Measurements from ENCODE around the gene RAB3C. TPM values are rescaled to one million over a fixed set of nuclear protein-coding genes. Genes with fewer than 3 reads are reported as not detected.

RAB3C gene
- total RNA-seq, 1 experiment from 2014 or later = not detected

DNA sequence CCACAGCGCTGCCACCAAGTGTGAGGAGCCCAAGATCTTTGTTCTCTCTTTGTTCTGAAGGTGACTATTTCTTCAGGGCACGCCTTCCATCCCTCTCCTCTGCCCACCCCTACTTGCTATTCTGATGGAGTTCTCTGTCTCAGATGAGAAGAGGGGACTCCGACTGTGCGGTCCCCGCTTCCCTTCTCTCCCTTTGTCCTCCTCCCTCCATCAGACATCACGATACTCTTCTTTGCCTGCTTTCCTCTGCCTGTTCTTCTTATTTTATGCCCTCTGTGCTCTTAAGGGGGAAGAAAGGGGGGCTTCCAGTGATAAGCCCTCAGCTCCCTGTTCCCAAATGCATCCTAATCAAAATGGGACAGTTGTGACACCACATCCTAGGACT is 307.8 kb downstream of the RAB3C start:
- Histone ChIP-seq H3K27ac (peak overlapping the region; percentile 54), H3K4me3 (no peak overlapping the region), H3K4me1 (replicated peaks) (peaks cover 11% of the 10 kb centered on the region), H3K27me3 (replicated peaks) (no peaks in the 10 kb centered on the region; the same call in 1 of the 2 replicates), H3K36me3 (no peaks in the 10 kb centered on the region), H3K9me3 (replicated peaks) (no peaks in the 10 kb centered on the region)
- DNase-seq (ENCODE audit: low read depth in 1 of 2, low spot score in 2 of 2) = no peak

DNA sequence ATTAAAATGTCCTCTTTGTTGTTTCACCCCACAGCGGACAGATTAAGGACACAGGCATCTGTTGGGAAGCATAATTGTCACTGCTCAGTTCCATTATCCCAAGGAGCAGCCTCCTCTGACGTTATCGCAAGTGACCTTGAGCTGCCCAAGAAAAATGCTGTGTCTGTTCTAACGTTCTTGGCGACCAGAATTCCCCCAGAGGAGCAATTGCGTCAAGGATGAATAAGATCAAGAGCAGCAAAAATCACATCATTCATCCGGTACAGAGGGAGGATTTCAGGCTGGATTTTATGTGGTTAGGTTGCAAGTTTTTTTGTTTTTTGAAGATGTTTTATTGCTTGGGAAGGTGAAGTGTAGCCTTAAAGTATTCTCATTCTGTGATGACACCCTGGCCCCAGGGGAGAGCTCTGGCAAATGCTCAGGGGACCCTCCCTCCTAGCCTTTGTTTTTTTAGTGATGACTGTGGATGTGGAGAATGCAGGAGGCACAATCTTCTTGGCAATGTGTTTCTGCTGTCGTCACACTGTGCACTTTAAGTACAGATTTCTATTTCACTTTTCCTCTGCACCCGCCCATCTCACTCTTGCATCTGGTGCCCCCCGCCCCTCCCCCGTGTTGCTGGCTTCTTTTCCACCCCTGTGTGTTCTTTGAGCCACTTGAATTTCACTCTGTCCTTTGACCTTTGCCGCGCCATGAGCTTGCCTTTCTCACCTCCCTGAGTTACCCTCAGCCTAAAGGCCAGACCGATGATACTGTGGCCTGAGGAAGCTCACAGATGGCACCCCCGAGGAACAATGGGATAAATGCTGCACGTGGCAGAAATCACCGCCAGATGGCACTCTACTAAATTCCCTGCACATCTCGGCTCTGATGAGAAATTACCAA is 308.5 kb downstream of the RAB3C start:
- Histone ChIP-seq H3K36me3 (no peaks in the 10 kb centered on the region), H3K4me1 (replicated peaks) (peaks cover 11% of the 10 kb centered on the region), H3K27ac (peak overlapping the region; percentile 54), H3K4me3 (peak overlapping the region; percentile 24), H3K27me3 (replicated peaks) (no peaks in the 10 kb centered on the region), H3K9me3 (replicated peaks) (no peaks in the 10 kb centered on the region)
- DNase-seq (ENCODE audit: low read depth in 1 of 2, low spot score in 2 of 2) = peak; percentile 71 to 78

DNA sequence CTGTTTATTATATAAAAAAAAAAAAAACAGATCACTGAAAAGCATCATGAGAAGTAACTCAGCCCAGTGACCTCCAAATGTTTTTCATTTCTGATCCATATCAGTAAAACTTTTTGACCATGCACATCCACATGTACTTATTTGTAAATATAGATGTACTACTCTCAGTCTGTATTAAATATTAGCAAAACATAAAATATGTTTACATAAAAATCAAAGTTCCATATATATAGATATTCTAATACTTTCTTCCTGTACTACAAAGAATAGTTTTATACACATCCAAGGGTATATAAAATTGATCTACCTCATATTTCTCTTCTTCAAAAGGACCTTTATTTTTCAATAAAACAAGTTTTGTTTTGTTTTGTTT is 309.1 kb downstream of the RAB3C start:
- DNase-seq (ENCODE audit: low read depth in 1 of 2, low spot score in 2 of 2) = no peak
- Histone ChIP-seq H3K27ac (no peak overlapping the region), H3K27me3 (replicated peaks) (no peaks in the 10 kb centered on the region), H3K9me3 (replicated peaks) (no peaks in the 10 kb centered on the region), H3K36me3 (no peaks in the 10 kb centered on the region), H3K4me1 (replicated peaks) (peaks cover 11% of the 10 kb centered on the region), H3K4me3 (no peak overlapping the region)

DNA sequence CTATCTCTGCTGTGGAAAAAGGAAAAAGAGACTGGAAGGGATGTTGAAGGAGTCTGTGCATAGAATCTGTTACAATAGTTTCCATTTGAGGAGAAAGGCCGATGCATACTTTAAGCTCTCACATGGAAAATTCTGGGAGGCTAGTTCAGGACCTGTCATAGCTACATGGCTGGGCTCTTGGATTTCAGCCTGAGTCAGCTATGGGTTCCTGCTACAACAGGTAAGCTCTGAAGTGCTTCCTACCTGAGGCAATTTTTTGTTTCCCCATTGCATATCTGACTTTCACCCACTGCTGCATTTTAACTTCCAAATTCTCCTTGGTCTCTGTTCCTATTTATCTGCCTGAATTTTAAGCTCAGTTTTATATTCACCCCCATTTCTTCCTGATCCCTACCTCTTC is 310.7 kb downstream of the RAB3C start:
- no peak for DNase-seq (ENCODE audit: low read depth in 1 of 2, low spot score in 2 of 2)
- no peak overlapping the region for H3K4me3 ChIP-seq
- peaks cover 11% of the 10 kb centered on the region for H3K4me1 ChIP-seq (replicated peaks)
- no peaks in the 10 kb centered on the region for H3K36me3 ChIP-seq
- H3K27ac ChIP-seq = no peak overlapping the region
- no peaks in the 10 kb centered on the region for H3K27me3 ChIP-seq (replicated peaks)
- H3K9me3 ChIP-seq (replicated peaks) = no peaks in the 10 kb centered on the region

DNA sequence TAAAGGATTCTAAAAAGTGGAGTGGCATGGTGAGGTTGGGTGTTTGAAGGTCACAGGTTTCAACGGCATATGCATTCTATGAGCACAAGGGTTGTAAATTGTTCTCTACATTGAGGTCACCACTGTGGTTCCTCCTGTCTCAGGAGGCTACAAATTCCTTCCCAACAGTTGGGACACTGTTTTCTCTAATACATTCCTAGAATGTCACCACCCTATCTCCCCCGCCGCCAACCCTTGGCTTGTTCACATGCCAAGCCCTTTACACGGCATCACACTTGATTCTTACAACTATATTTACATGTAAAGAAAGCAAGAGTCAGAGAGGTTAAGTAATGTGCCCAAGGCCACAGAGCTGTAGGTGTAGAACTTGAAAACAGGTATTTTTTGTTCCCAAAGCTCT is 315.1 kb downstream of the RAB3C start:
- Histone ChIP-seq H3K4me3 (no peak overlapping the region), H3K27me3 (replicated peaks) (no peaks in the 10 kb centered on the region), H3K9me3 (replicated peaks) (no peaks in the 10 kb centered on the region), H3K27ac (no peak overlapping the region), H3K36me3 (no peaks in the 10 kb centered on the region), H3K4me1 (replicated peaks) (no peaks in the 10 kb centered on the region)
- DNase-seq (ENCODE audit: low read depth in 1 of 2, low spot score in 2 of 2) = no peak

DNA sequence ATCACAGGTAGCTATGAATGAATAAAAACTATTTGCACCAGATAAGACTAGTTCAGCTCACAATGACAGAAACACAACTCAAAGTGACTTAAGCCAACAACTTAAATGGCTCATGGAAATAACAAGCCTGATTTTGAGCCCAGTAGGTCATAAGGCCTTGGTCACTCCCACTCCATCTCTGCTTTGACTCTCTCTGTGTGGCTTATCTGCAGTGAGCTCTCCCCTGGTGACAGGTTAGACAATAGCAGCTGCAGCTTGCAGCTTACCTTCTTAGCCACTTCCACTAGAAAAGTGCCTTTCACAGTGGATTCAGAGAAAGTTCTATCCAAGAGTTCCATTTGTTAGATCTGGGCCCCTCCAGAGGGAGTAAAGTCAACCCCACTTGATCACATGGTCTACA is 315.7 kb downstream of the RAB3C start:
- H3K36me3 ChIP-seq = no peaks in the 10 kb centered on the region
- no peak overlapping the region for H3K4me3 ChIP-seq
- H3K27ac ChIP-seq = no peak overlapping the region
- DNase-seq (ENCODE audit: low read depth in 1 of 2, low spot score in 2 of 2) = no peak
- H3K9me3 ChIP-seq (replicated peaks) = no peaks in the 10 kb centered on the region
- no peaks in the 10 kb centered on the region for H3K4me1 ChIP-seq (replicated peaks)
- no peaks in the 10 kb centered on the region for H3K27me3 ChIP-seq (replicated peaks)

DNA sequence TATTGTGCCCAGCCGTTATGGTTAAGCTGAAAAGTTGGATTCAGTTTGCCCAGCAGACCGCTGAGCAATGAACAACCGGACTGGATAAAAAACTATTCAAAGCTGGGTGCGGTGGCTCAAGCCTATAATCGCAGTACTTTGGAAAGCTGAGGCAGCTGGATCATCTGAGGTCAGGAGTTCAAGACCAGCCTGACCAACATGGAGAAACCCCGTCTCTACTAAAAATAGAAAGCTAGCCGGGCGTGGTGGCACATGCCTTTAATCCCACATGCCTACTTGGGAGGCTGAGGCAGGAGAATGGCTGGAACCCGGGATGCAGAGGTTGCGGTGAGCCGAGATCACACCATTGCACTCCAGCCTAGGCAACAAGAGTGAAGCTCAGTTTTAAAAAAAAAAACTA is 318.4 kb downstream of the RAB3C start:
- no peak overlapping the region for H3K4me3 ChIP-seq
- DNase-seq (ENCODE audit: low read depth in 1 of 2, low spot score in 2 of 2) = no peak
- no peak overlapping the region for H3K27ac ChIP-seq
- no peaks in the 10 kb centered on the region for H3K4me1 ChIP-seq (replicated peaks)
- H3K27me3 ChIP-seq (replicated peaks) = no peaks in the 10 kb centered on the region
- H3K9me3 ChIP-seq (replicated peaks) = no peaks in the 10 kb centered on the region
- H3K36me3 ChIP-seq = no peaks in the 10 kb centered on the region

DNA sequence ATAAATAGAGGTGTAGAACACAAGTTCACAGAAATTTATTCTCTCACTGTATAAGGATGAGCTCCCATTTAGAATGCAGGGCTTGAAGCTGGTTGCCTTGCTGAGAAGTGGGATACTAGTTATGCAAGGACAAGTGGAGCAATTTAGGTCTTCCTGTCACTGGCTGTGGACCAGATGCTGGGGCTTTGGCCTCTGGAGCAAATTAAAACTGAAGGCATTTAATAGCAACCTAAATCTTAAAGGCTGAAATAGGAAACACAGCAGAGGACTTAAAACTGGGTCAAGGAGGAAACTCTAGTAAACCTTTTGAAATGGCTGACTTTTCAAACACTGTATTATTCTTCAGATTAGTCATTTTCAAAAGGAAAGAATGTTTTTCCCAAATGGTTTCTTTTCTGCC is 319.4 kb downstream of the RAB3C start:
- Histone ChIP-seq H3K27me3 (replicated peaks) (no peaks in the 10 kb centered on the region), H3K4me3 (no peak overlapping the region), H3K9me3 (replicated peaks) (no peaks in the 10 kb centered on the region), H3K36me3 (no peaks in the 10 kb centered on the region), H3K4me1 (replicated peaks) (no peaks in the 10 kb centered on the region), H3K27ac (no peak overlapping the region)
- no peak for DNase-seq (ENCODE audit: low read depth in 1 of 2, low spot score in 2 of 2)

DNA sequence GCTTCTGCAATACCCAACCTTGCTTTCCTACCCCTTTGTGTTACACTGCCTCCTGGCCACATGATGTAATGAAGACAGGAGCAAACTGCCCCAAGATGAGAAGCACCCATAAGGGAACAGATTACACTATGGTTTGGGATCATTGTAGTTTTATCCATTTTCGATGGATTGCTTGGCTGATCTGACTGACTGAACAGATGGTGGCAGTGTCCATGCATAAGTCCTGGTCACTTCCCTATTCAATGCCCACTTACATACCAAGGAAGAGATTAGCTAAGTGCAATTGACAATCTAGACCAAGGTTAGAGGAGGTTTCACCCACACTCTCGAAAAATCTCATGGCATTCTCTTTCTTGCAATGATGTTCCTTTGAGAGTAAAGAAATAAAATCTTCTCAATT is 319.9 kb downstream of the RAB3C start:
- no peak for DNase-seq (ENCODE audit: low read depth in 1 of 2, low spot score in 2 of 2)

DNA sequence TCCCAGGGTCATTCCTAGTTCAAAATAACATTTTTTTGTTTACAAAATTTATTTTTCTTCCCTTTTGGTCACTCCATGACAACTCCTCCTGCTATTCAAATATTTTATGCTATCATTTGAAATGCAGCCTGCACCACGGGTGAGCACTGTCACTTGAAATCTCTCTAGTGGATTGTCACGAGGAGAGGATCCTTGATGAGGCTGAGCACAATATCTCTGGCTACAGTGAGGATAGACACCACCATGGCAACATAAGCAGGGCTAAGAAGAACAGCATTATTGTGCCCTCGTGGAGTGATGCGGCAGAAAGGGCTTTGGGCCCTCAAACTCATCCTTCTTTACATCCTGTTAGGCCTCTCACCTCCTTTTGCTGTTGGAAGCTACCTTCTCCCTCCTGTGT is 321.9 kb downstream of the RAB3C start:
- H3K27me3 ChIP-seq (replicated peaks) = no peaks in the 10 kb centered on the region
- H3K4me1 ChIP-seq (replicated peaks) = no peaks in the 10 kb centered on the region
- no peak overlapping the region for H3K27ac ChIP-seq
- H3K9me3 ChIP-seq (replicated peaks) = no peaks in the 10 kb centered on the region
- no peak for DNase-seq (ENCODE audit: low read depth in 1 of 2, low spot score in 2 of 2)
- no peaks in the 10 kb centered on the region for H3K36me3 ChIP-seq
- H3K4me3 ChIP-seq = no peak overlapping the region

More for the DNA sequence above, 319.9 kb downstream of the RAB3C start:
- no peak overlapping the region for H3K27ac ChIP-seq
- no peaks in the 10 kb centered on the region for H3K27me3 ChIP-seq (replicated peaks)
- no peak overlapping the region for H3K4me3 ChIP-seq
- H3K4me1 ChIP-seq (replicated peaks) = no peaks in the 10 kb centered on the region
- no peaks in the 10 kb centered on the region for H3K9me3 ChIP-seq (replicated peaks)
- H3K36me3 ChIP-seq = no peaks in the 10 kb centered on the region

DNA sequence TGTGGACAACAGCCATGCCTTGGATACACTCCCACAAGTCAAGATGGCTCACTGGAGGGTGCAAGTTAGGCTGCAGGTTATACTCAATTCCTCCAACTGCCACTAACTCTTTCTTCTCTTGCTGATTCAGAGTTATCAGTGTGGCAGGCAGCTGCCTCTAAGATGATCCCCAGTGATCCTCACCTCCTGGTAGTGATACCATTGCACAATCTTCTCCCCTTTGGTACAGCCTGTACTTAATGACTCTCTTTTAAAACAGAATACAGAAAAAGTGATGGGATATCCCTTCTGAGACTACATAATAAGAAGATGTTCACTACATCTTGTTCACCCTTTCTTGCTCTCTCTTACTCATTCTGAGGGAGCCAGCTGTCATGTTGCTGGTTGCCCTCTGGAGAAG is 323.1 kb downstream of the RAB3C start:
- Histone ChIP-seq H3K27ac (no peak overlapping the region), H3K27me3 (replicated peaks) (no peaks in the 10 kb centered on the region), H3K9me3 (replicated peaks) (no peaks in the 10 kb centered on the region), H3K4me1 (replicated peaks) (no peaks in the 10 kb centered on the region), H3K36me3 (no peaks in the 10 kb centered on the region), H3K4me3 (no peak overlapping the region)
- no peak for DNase-seq (ENCODE audit: low read depth in 1 of 2, low spot score in 2 of 2)

Other genes starting within 250 kb of the RAB3C start
- gene PLK2, start 123.0 kb upstream of the RAB3C start, total RNA-seq (2014; rRNA removed; shearing (Covaris generic)) = 279 and 299 TPM in 2 replicates
- gene GAPT, start 91.6 kb upstream of the RAB3C start, total RNA-seq (2014; rRNA removed; shearing (Covaris generic)) = not detected in 2 replicates